Measurements from ENCODE around the gene MET. TPM values are rescaled to one million over a fixed set of nuclear protein-coding genes. Genes with fewer than 3 reads are reported as not detected.
"Not testable (repeated sequence)": the region's sequence is repeated elsewhere in the genome, so short reads cannot be mapped to it uniquely, and the experiment has no call there.

Gene MET
- total RNA-seq, 4 donors from 2014 or later, result 15.9 to 36.8 (median 28.7) TPM

DNA sequence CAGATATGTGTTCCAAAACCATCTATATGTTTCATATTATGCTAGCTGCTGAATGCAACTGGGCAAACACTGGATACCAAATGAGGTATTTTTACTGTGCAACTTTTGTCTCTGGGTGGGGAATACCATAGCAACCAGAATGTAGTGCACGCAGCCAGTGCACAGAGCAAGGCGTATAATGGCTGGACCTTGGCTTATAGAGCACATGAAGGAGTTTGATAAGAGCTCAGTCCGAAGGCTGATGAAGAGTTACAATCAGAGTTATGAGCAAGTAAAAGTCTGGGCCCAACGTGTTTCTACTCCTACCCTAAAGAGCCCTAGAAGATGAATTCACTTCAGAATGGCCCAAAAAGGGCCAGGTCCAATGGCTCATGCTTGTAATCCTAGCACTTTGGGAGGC lies 82.2 kb downstream of the MET start:
- H3K27ac ChIP-seq, result no peak overlapping the region
- no peak for DNase-seq
- in situ Hi-C loops (cut with MboI; ENCODE audit: low sequenced_read_pairs in 4 of 4), result no loop called here

DNA sequence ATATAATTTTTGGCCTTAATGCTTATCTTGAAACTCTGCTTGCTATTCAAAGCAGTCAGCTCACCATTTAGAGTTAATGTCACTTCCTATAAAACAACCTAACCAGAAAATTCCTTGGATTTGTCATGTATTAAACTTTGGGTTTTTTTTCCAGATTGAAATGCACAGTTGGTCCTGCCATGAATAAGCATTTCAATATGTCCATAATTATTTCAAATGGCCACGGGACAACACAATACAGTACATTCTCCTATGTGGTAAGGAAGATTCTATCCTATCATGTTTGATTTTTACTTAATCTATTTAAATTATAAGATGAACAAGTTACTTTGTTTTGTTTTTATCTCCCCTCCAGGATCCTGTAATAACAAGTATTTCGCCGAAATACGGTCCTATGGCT lies 85.3 kb downstream of the MET start:
- no peaks in the 10 kb centered on the region for H3K27me3 ChIP-seq
- no peaks in the 10 kb centered on the region for H3K4me1 ChIP-seq
- in situ Hi-C loops (cut with MboI; ENCODE audit: low sequenced_read_pairs in 4 of 4) (no loop called here), intact Hi-C loops (cut with DNase I; ENCODE audit: low total_unique reads) (no loop called here)
- no peak for DNase-seq
- TF ChIP-seq CTCF (IDR thresholded peaks at IDR 0.05 in 4 of 5, conservative IDR thresholded peaks at IDR 0.05 in 1 of 5) (no peak), POLR2A (IDR thresholded peaks at IDR 0.05) (no peak)
- no peak overlapping the region for H3K27ac ChIP-seq
- no peak overlapping the region for H3K4me3 ChIP-seq
- H3K36me3 ChIP-seq, result peaks cover 0 to 35% of the 10 kb centered on the region in 2 donors
- no peak for ATAC-seq
- H3K9me3 ChIP-seq, result no peaks in the 10 kb centered on the region

More for the DNA sequence above, 82.2 kb downstream of the MET start:
- Histone ChIP-seq H3K27me3 (no peaks in the 10 kb centered on the region), H3K9me3 (no peaks in the 10 kb centered on the region), H3K4me1 (no peaks in the 10 kb centered on the region), H3K4me3 (no peak overlapping the region), H3K36me3 (peaks cover 0 to 25% of the 10 kb centered on the region in 2 donors)
- ATAC-seq, result no peak
- TF ChIP-seq CTCF (IDR thresholded peaks at IDR 0.05 in 4 of 5, conservative IDR thresholded peaks at IDR 0.05 in 1 of 5), result no peak
- TF ChIP-seq POLR2A (IDR thresholded peaks at IDR 0.05), result no peak
- intact Hi-C loops (cut with DNase I; ENCODE audit: low total_unique reads), result no loop called here

- DNase-seq; H3K9me3 ChIP-seq; in situ Hi-C loops (cut with MboI; ENCODE audit: low sequenced_read_pairs in 4 of 4); intact Hi-C loops (cut with DNase I; ENCODE audit: low total_unique reads); H3K4me1 ChIP-seq; H3K27ac ChIP-seq; H3K4me3 ChIP-seq; ATAC-seq; H3K27me3 ChIP-seq: not testable (repeated sequence)
- H3K36me3 ChIP-seq, result peaks cover 0 to 35% of the 10 kb centered on the region in 2 donors
Observed at GRCh38 chr7:116759642-116760041, 87.6 kb downstream of the MET start.

DNA sequence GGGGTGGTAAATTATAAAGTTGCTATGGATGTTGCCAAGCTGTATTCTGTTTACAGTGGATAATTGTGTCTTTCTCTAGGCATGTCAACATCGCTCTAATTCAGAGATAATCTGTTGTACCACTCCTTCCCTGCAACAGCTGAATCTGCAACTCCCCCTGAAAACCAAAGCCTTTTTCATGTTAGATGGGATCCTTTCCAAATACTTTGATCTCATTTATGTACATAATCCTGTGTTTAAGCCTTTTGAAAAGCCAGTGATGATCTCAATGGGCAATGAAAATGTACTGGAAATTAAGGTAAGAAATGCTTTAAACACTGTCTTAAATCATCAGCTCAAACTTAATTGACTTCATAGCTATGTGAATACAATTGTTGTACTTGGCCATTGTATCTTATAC lies 91.0 kb downstream of the MET start:
- no peak overlapping the region for H3K27ac ChIP-seq
- H3K4me1 ChIP-seq, result no peaks in the 10 kb centered on the region
- DNase-seq (no peak), ATAC-seq (no peak)
- in situ Hi-C loops (cut with MboI; ENCODE audit: low sequenced_read_pairs in 4 of 4) (no loop called here), intact Hi-C loops (cut with DNase I; ENCODE audit: low total_unique reads) (no loop called here)
- TF ChIP-seq CTCF (IDR thresholded peaks at IDR 0.05 in 4 of 5, conservative IDR thresholded peaks at IDR 0.05 in 1 of 5) (no peak), POLR2A (IDR thresholded peaks at IDR 0.05) (no peak)
- no peaks in the 10 kb centered on the region for H3K9me3 ChIP-seq
- H3K27me3 ChIP-seq, result no peaks in the 10 kb centered on the region
- no peak overlapping the region for H3K4me3 ChIP-seq
- peaks cover 0 to 22% of the 10 kb centered on the region in 2 donors for H3K36me3 ChIP-seq

DNA sequence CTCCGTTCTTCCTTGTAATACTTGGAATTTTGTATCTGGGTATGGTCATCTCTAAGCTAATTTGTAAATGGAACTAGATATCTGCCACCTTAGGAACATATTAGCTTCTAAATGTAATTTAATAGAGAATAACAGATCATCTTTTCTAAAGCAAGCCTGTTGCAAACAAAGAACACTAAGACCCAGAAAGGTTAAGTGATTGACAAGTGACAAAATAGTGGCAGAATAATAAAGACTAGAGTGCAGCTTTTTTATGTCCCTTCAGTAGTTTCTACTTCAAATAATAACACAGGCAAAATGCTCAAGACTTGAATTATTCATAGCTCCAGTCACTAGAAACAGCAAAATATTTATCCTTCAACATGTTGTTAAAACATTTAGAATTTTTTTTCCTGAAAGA lies 91.7 kb downstream of the MET start:
- no peak for DNase-seq
- no peak for ATAC-seq
- no peaks in the 10 kb centered on the region for H3K4me1 ChIP-seq
- intact Hi-C loops (cut with DNase I; ENCODE audit: low total_unique reads) (no loop called here), in situ Hi-C loops (cut with MboI; ENCODE audit: low sequenced_read_pairs in 4 of 4) (no loop called here)
- peaks cover 0 to 16% of the 10 kb centered on the region in 2 donors for H3K36me3 ChIP-seq
- TF ChIP-seq CTCF (IDR thresholded peaks at IDR 0.05 in 4 of 5, conservative IDR thresholded peaks at IDR 0.05 in 1 of 5), result no peak
- no peak for TF ChIP-seq POLR2A (IDR thresholded peaks at IDR 0.05)
- no peaks in the 10 kb centered on the region for H3K9me3 ChIP-seq
- no peak overlapping the region for H3K4me3 ChIP-seq
- no peaks in the 10 kb centered on the region for H3K27me3 ChIP-seq
- no peak overlapping the region for H3K27ac ChIP-seq

Measured in gastrocnemius medialis (tissue), 4 donors.